ENCODE measurements around the gene ADAMTS6.

The ADAMTS6 gene

DNA sequence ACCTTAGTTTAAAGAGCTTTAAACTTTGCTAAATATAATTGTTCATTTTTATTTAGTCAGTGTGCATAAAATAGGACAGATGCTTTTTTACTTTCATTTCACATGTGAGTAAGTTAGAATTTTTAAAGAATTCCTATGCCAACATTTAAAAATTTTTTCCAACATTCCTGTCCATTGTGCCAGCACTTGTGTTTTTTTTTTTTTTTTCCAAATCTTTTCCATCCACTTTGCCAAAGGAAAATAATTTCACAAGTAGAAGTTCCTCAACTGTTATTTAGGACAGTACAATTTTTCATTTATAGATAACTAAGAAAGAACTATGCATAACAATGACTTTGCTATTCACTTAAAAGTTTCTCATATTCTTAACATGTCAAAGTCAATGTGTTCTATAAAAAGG, 189.5 kb downstream of the ADAMTS6 start:
- H3K27ac ChIP-seq, result no peak overlapping the region
- no peak for TF ChIP-seq ZFX (IDR thresholded peaks at IDR 0.05; ENCODE audit: borderline replicate concordance)
- TF ChIP-seq, protein P1, sequence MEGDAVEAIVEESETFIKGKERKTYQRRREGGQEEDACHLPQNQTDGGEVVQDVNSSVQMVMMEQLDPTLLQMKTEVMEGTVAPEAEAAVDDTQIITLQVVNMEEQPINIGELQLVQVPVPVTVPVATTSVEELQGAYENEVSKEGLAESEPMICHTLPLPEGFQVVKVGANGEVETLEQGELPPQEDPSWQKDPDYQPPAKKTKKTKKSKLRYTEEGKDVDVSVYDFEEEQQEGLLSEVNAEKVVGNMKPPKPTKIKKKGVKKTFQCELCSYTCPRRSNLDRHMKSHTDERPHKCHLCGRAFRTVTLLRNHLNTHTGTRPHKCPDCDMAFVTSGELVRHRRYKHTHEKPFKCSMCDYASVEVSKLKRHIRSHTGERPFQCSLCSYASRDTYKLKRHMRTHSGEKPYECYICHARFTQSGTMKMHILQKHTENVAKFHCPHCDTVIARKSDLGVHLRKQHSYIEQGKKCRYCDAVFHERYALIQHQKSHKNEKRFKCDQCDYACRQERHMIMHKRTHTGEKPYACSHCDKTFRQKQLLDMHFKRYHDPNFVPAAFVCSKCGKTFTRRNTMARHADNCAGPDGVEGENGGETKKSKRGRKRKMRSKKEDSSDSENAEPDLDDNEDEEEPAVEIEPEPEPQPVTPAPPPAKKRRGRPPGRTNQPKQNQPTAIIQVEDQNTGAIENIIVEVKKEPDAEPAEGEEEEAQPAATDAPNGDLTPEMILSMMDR (IDR thresholded peaks at IDR 0.05), result no peak

DNA sequence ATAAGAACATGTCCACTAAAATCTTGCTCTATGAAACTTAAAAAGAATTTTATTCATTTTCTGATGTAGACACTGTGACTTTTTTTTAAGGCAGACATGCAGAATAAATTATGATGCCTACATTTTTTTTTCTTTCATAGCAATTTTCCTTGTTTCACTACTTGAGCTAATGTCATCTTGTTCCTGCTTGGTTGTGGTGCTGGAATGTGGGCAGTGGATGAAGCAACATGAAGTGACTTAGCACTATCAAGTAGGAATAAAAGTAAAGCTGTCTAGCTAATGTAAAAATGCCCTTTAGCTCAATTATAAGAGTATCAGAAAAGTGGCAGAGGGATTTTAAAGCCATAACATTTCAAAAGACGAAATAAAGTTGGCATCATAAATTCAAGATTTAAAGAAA, 191.0 kb downstream of the ADAMTS6 start:
- no peak overlapping the region for H3K27ac ChIP-seq
- TF ChIP-seq ZFX (IDR thresholded peaks at IDR 0.05; ENCODE audit: borderline replicate concordance), result no peak
- TF ChIP-seq, protein P1 (IDR thresholded peaks at IDR 0.05), result no peak

DNA sequence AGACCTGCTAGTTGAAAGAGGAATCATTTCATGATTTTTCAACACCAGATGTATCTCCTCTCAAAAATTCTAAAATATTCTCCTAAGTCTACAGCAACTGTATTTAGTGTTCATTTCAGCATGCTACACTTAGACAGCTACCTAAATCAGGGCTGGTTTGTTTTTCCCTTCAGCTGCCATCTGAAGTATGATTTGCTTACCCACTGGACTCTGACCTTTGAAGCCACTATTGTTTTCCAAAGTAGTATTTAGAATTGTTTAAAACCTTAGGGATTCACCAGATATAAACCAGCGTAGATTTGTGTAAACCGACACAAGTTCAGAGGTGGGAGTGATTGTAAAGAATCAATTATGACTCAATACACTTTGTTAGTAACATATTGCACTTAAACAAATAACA, 193.1 kb downstream of the ADAMTS6 start:
- H3K27ac ChIP-seq, result no peak overlapping the region
- TF ChIP-seq, protein P1 (IDR thresholded peaks at IDR 0.05), result no peak
- no peak for TF ChIP-seq ZFX (IDR thresholded peaks at IDR 0.05; ENCODE audit: borderline replicate concordance)

DNA sequence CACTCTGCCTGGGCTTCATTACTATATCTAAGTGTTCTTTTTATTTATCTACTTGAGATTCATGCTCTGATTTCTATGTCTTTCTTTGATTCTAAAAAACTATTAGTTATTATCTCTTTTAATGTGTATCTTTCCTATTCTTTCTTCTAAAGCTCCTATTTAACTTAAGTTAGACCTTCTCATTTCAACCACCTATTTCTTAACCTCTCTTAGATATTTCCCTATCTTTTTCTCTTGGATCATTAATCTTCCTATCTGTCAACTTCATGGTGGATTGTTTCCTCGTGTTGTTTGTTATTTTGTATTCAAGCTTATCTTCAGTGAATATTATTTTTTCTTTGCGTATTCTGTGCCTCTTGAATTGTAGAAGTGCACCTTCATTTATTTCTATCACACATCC, 202.1 kb downstream of the ADAMTS6 start:
- H3K27ac ChIP-seq, result no peak overlapping the region
- no peak for TF ChIP-seq ZFX (IDR thresholded peaks at IDR 0.05; ENCODE audit: borderline replicate concordance)
- TF ChIP-seq, protein P1 (IDR thresholded peaks at IDR 0.05), result no peak

DNA sequence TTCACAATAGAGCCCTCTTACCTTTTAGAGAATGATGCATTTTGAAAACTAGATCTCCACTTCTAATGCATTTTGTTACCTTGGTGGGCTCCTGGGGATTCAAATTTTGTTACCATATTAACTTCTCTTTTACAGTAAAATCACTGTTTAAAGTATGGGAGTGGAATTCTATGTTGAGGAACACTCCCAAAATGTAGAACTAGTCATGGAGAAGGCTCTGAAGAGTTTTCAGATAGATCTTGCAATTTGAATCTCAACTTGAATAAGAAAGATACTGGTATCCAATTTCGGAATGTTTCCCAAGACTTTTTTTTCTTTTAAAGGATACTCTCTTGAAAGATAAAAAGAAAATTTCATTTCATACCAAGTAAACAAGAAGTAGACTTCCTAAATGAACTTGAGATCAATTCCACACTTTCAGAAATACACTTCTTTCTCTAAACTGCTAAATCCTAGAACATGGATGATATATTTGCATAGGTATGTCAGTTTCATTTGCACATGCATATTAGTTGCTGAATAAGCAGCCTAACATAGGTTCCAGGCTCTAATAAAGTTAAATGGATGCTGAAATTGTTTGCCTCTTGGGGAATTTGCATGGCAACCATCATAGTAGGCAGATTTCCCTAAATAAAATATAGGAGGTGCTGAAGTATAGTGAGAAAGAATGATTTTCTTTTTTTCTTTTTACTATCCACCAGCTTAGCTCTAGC, 205.4 kb downstream of the ADAMTS6 start:
- TF ChIP-seq, protein P1 (IDR thresholded peaks at IDR 0.05), result no peak
- no peak for TF ChIP-seq ZFX (IDR thresholded peaks at IDR 0.05; ENCODE audit: borderline replicate concordance)
- H3K27ac ChIP-seq, result no peak overlapping the region

DNA sequence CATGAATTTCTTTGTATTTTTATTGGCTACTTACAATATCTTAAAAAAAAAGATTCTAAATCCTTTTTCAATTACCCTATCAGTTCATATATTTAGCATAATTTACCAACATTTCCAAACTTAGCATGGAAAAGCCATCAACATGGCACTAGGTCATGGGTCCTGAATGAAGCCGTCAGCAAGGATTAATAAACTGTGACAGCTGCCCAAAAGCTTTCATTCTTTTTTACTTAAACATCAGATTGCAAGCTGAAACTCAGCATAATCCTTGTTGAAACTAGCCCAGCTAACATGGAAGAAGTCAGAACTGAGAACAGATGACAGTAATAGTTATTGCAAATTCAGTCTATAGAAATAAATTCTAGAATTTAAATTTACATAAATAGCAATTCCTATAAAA, 209.8 kb downstream of the ADAMTS6 start:
- no peak for TF ChIP-seq ZFX (IDR thresholded peaks at IDR 0.05; ENCODE audit: borderline replicate concordance)
- TF ChIP-seq, protein P1 (IDR thresholded peaks at IDR 0.05), result no peak
- no peak overlapping the region for H3K27ac ChIP-seq

DNA sequence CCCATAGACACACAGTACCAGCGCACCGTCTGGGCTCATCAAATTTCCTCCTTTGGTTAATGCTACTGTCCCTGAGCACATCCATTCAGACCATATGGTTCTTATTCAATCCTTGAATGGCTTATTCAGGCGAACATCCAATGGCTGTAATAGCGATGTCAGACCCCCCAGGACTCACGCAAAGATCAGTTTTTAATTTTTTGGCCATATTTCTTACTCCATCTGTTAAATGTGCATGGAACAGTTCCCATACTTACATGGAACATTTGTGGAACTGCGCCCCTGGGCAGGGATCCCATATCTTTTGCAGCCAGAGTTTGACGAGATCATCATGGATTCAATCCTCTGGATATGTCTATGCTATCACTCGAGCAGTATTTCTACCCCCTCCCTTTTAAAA, 213.2 kb downstream of the ADAMTS6 start:
- no peak overlapping the region for H3K27ac ChIP-seq
- TF ChIP-seq, protein P1 (IDR thresholded peaks at IDR 0.05), result no peak
- TF ChIP-seq ZFX (IDR thresholded peaks at IDR 0.05; ENCODE audit: borderline replicate concordance), result no peak

Data from 22Rv1 (cell line).